Epidermal melanocyte (primary cell): ENCODE results near the gene C22orf39.

Experiments used
- DNase-seq: peaks from one replicate; pipeline ENCODE4 v3.0.0; 2011; ENCODE audit warnings: low spot score; ENCODE audit not compliant: insufficient read length

Gene C22orf39

DNA sequence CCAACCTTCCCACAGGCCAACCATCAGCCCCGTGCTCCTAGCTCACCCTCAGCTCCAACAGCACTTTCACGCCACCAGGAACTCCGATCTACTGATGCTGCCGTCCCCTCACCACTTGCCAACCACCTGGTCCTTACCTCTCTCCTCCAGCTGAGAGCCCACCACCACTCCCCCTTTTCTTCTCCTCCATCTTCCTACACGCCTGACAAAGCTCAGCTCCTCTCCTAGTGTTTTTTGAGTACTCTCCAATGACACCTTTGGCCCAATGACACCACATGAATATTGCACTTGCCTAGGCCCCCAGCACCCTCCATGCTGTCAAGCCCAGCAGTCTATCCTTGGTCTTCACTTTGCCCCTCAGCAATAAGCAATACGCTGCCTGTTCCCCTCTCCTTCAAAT lies 46.6 kb downstream of the C22orf39 start:
- DNase-seq, result no peak

GRCh38 chr22:19398652-19399051 lies 48.9 kb downstream of the C22orf39 start:
- DNase-seq, result no peak

GRCh38 chr22:19398206-19398605 lies 49.3 kb downstream of the C22orf39 start:
- DNase-seq, result no peak

DNA sequence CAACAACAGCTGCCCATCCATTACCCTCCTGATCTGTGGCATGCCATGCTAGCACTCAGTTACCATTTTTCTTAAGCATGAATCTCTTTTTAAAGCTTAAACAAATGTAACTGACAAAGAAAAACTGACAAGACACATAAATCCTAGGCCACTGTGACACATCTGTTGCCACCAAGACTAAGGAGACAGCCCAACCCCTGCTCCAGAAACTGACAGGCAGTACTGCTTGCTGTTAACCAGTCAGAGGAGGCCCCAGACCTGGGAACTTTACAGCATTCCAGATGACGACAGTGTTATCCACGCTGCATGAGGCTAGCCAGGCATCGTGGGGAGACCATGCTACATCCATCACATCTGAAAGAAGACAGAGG lies 49.8 kb downstream of the C22orf39 start:
- no peak for DNase-seq

DNA sequence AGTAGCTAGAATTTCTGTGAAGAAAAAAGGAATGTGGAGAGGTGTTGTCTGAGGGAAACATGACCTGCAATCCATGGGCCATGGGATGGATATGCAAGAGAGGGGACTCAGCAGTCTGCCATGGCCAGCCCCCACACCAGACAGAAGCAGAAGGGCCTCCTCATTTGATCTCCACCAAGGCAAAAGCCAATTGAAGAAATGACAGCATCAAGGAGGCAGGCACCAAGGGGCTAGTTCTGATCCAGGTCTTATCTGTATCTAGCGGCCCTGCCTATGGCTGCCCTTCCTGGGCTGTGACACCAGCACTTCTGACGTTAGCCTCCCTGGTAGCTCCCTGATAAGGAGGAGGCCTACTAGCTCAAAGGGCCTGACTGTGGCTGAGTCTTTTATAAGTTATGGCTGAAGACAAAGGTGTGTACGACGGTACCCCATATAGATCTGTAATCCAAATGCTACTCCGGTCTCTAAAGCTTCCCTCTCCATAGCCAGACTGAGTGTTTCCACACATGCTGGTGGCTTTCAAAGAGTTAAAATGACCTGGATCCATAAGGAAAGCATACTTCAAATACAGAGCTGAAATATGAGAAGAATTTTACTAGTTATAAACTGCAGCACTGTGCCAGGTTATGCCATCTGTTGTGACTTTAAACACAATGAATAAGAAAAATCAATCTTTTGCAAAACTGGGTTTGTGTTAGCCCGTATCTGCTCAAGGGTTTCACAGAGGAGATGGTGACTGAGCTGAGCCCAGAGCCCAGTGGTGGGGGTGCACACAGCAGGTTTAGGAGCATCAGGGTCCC lies 50.4 kb downstream of the C22orf39 start:
- no peak for DNase-seq

GRCh38 chr22:19396561-19396933 lies 51.0 kb downstream of the C22orf39 start:
- DNase-seq, result no peak

- DNase-seq, result no peak
Observed at GRCh38 chr22:19395276-19395675, 52.2 kb downstream of the C22orf39 start.

DNA sequence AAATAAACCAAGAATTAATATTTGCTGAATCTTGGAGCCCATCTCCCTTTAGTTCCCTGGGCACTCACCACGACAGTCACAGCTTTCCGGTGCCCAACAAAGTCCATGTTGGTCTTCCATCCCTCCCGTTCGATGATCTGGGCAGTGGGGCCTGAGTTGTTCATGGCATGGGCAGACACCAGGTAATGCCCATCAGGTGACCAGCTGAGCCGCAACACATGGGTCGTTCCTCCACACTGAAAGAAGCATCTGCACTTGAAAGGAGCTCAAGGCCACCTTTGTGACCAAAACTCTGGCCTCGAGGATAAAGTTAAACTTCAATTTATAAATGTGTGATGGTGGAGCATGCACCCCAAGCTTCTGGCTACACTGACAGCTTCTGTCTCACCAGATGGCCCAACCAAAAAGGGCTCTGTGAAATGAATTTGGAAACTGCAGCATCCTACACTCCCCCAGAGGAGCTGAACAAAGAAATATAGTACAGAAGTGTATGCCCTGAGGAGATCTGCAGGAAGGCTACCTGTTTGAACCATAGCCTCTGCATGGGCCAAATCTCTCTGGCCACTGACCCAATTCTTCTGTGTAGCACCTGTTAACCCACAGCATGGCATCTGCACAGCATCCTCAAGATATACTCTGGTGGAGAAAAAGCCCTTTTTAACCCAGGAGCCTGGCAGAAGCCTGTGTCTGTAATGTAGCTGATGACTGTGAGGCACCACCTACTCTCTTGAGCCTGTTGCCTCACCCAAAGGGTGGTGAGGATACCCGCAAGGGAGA lies 53.0 kb downstream of the C22orf39 start:
- no peak for DNase-seq

DNA sequence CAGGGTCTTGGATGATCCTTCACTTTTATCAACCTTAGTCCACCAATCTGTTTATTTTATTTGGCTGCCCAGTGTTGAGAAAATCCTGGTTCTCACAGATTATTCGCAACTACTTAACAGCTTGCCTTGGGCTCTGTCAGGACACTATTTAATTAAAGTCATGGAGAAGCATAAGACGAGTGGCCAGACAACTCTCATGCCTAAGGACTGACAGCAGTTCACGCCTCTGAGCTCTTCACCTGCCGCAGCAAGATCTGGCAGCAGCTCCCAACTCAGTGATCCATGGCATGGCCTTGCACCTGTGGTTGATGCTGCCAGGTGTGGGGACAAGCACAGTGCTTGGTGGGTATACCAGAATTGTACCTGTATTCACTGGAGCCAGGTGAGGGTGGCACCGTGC lies 53.8 kb downstream of the C22orf39 start:
- DNase-seq, result no peak
